Activated CD4-positive, alpha-beta T cell treated with anti-CD3 and anti-CD28 coated beads, Interleukin-2, amount 50 U/mL, for 16 hours (primary cell): Measurements from ENCODE around the gene ABCC3.
"Not testable (repeated sequence)": the region's sequence is repeated elsewhere in the genome, so short reads cannot be mapped to it uniquely, and the experiment has no call there.

Experiments
- DNase-seq: peaks from one replicate; pipeline ENCODE4 v3.0.0-alpha.2; 2020

The ABCC3 gene

DNA sequence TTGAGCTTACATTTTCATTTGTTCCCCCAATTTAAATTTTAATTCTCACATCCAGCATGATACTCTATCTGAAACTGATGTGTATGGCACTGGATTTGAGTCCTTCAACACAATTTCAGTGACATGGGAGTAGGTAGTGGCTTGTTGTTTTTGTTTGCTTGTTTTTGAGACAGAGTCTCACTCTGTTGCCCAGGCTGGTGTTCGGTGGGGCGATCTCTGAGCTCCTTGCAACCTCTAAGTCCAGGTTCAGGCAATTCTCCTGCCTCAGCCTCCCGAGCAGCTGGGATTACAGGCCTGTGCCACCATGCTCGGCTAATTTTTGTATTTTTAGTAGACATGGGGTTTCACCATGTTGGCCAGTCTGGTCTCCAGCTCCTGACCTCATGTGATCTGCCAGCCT is 74.4 kb downstream of the ABCC3 start:
- DNase-seq, result not testable (repeated sequence)

DNA sequence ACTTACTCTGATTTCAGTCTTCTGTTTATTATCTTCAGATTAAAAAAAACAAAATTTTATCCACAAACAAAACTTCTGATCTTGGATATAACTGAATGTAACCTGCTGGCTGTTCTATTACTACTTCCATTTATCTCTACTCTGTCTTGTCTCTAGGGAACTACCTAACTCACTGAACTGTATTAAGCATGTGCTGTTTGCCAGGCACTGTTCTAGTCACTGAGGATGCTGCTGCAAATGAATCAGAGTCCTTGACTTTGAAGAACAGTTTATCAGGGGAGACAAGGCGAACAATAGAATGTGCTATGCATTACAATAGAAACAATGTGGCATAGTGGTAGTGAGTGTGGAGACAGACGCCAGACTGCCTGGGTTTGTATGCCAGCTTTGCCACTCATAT is 75.3 kb downstream of the ABCC3 start:
- no peak for DNase-seq

DNA sequence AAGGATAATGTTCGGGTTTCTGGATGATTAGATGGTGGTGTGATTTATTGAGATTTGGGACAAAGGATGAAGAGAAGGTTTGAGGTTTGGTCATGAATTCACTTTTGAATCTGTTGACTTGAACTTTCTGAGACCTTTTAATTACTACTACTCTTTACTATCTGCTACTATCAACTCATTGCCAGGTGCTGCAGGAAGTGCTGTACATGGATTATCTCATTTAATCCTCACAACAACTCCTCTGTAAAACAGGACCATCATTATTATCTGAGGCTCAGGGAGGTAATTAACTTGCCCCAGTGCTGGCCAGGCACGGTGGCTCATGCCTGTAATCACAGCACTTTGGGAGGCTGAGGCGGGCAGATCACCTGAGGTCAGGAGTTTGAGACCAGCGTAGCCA is 76.0 kb downstream of the ABCC3 start:
- DNase-seq, result no peak

DNA sequence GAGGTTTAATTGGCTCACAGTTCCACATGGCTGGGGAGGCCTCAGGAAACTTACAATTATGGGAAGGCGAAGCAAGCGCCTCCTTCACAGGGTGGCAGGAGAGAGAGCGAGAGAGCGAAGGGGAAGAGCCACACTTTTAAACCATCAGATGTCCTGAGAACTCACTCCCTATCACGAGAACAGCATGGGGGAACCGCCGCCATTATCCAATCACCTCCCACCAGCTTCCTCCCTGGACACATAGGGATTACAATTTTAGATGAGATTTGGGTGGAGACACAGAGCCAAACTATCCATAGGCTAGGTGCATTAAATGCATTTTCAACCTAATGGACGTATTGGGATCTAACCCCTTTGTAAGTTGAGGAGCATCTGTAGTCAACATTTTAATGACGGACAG is 78.0 kb downstream of the ABCC3 start:
- DNase-seq, result no peak

DNA sequence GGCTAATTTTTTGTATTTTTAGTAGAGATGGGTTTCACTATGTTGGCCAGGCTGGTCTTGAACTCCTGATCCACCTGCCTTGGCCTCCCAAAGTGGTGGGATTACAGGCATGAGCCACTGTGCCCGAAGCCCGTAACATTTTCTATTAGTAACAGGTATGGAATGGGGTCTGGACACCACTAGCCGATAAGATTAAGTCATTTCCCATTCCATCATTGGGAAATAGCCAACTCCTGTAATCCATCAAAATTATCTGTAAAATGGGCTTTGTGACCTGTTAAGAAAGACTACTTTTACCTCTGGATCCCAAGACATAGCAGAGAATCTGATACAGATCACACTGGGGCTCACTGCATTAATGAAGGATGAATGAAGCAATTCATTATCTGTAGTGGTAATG is 80.8 kb downstream of the ABCC3 start:
- DNase-seq, result no peak

DNA sequence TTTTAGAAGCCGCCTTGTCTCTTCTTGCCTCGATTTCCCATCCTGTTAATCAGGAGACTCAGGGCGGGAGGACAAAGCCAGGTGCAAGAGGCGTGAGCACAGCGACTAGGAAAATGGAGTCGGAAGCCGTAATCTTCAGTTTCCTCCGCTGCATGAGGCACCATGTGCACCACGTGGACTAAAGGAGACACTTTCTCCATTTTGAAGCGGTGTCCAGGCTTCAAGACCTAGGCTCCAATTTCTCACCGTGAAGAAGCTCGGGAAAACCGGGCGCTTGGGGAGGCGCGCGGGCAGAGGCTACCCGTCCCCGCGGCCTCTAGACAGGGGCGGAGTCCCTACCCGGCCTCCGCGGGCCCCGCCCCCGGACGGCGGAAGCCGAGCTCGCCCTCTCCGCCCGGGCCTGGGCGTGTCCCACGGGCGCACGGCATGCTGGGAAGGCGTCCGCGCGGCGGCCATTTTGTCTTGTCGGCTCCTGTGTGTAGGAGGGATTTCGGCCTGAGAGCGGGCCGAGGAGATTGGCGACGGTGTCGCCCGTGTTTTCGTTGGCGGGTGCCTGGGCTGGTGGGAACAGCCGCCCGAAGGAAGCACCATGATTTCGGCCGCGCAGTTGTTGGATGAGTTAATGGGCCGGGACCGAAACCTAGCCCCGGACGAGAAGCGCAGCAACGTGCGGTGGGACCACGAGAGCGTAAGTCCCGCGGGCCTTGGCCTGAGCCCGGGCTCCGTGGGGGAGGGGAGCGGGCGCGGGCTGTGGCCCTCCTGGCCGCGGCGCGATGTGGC is 84.7 kb downstream of the ABCC3 start, which contains the start of gene LUC7L3:
Gene LUC7L3, plus strand, starts transcription at position 460 of the 780 bp plus-strand sequence. Its CDS starts 130 bp downstream, at position 590.
- peak; percentile 95 for DNase-seq

DNA sequence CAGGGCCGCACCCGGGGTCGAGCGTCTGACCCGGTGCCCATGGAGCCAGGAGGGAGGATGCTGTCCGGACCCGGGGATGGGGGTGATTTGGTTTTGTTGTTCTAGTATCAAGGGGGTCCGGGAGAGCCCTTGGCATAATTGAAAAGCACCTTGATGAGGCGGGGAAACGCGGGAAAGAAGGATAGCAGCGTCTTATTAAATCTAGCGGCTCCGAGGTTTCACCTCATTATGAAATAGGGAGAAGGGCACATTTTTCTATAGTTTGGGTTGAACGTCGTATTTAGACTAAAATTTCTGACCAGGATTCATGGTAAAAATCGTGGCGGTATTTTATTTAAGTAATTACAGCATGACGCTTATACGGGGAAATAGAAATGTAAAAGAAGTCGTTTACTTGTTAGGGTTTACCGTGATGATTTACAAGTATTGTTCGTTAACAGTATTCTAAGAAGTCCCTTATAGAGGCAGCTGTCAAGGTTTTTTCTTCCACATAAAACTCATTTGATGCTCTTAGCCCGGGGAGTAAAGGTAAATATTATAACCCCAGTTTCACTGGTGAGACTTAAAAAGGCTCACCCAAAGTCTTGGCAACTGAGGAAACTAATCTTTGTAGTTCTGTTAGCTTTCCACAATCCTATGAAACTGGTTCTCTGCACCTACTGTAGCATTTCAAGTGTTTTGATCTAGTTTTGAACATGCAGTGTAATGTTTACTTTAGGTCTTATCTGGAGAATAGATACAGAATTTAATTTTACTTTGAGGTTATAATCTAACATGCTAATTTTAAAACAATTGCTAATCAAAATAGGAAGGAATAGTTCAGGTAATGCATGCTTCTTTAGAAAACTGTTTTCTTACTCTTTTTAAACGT is 85.5 kb downstream of the ABCC3 start:
- DNase-seq, result no peak

DNA sequence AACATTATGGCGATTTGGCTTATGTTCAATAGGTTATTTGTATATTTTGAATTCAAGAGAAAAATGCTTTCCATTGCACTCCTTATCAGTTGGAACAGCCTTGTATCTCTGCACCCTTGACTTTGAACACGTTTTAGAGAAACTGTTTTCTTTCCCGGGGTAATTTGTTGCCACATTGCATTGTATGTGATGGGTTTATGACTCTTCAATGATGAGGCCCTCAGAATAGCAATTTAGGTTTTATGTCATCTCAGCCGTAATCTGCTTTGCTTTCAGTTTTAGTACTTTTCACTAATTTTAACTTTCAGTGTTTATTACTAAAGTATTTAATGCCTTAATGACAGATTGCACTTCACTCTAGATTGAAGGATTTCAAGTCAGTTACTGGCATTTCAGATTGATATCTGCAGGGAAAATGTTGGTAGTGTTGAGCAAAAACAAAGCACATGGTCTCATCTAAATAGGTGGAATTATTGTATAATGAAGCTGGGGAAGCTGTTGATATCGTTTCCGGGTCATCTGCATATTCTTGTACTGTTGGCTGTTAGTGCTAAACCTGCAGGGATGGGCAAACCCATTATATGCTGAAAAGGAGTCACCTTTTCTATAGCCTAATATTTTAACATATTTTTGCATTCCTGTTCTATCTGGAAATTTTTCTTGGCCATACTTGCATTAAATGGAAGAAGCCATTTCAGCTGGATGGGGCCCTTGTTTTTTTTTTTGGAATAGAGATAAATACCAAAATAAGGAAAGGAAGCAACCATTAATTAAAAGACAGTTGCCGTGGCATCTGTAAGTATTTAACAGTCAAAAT is 86.7 kb downstream of the ABCC3 start:
- peak; percentile 45 for DNase-seq

DNA sequence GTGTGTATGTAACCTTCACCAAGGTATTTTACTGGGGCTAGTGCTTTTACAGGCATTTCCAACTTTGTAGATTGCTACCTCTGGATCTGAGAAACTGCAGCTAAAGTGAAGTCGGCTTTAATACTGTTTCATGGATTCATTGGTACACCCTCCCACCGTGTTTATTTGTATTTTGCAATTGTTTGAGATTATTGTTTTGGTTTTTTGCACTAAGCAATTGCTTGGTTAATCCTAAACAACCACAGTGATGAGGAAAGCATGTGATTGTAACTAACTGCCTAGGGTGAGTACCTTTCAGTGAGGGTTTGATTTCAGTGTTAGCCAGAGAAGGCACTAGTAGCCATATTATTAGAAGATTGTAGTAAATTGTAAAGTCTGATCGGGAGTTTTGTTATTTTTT is 88.1 kb downstream of the ABCC3 start:
- DNase-seq, result no peak

DNA sequence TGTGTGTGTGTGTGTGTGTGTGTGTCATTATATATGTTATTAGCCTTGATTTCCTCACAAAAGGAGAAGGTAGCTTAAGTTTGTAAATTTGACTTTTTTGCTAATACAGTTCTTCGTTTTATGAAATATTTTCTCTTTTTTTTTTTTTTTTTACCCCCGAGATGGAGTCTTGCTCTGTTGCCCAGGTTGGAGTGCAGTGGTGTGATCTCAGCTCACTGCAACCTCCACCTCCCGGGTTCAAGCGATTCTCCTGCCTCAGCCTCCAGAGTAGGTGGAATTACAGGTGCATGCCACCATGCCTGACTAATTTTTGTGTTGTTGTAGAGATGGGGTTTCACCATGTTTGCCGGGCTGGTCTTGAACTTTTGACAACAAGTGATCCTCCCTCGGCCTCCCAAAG is 89.9 kb downstream of the ABCC3 start:
- not testable (repeated sequence) for DNase-seq

DNA sequence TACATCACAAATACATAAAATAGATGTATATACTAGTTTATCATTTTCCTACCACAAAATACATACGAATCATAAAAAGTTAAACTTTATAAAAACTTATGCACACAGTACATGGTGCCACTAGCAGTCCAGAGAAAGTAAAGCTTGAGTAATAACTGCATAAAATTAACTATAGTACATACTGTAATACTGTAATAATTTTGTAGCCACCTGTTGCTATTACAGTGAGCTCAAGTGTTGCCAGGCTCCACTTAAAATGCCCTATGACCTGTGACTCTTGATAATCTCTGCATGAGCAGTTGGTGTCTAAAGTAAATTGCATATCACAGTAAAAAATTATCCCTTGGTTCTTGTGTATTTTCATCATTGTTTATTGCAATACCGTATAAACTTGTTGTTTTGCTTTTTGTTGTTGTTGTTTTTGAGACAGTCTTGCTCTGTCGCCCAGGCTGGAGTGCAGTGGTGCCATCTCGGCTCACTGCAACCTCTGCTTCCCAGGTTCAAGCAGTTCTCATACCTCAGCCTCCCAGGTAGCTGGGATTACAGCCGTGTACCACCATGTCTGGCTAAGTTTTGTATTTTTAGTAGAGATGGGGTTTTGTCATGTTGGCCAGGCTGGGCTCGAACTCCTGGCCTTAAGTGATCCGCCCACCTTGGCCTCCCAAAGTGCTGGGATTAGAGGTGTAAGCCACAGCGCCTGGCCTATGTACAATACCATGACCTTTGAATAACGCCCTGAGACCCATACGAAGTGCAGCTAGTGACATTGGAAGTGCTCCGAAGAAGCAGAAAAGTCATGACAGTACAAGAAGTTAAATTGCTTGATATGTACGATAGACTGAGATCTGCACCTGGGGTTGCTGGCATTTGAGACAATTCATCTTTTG is 91.3 kb downstream of the ABCC3 start:
- no peak for DNase-seq

DNA sequence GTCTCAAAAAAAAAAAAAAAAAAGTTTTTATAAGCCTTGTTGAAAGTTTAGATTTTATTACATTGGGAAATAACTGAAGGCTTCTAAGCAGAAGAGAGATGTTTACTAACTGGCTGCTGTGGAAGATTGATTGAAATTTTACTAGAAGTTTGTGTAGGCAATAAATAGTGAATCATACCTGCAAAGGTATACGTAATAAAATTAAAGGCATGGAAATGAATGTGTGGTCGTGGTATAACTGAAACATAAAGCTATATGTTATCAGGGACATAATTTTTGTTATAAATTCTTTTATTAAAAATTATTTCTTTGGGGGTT is 93.4 kb downstream of the ABCC3 start:
- no peak for DNase-seq

DNA sequence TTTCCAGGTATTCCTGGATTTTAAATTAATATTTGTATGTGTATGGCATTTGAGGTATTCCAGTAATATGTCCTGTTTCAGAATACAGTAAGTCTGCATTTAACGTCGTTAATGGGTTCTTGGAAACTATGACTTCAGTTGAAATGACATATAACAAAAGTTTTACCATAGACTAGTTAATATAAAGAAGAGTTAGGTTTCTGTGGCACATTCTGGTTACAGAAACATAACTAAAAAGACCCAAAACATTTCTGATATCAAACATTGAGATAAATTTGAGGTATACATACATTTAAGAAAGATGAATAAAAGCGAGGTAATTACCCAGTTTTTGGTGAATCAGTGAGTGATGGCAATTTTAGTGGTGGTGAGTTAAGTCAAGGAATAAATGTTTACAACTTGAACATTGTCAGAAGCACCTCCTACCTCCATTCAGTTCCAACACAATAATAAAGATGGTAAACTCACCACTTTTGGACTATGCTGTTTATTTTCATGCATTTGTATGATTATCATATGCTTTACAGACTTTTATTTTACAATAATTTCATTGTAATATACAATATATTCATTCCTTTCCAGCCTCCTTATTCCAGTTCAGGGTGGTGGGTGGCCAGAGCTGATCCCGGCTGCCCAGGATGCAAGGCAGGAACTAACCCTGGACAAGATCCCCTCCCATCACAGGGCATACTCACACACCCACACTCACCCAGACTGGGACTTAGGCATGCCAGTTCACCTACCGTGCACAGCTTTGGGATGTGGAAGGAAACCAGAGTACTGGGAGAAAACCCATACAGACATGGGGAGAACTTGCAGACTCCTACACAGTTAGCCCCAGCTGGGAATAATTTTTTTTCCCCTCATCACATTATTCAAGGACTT is 94.4 kb downstream of the ABCC3 start:
- peak; percentile 24 for DNase-seq

DNA sequence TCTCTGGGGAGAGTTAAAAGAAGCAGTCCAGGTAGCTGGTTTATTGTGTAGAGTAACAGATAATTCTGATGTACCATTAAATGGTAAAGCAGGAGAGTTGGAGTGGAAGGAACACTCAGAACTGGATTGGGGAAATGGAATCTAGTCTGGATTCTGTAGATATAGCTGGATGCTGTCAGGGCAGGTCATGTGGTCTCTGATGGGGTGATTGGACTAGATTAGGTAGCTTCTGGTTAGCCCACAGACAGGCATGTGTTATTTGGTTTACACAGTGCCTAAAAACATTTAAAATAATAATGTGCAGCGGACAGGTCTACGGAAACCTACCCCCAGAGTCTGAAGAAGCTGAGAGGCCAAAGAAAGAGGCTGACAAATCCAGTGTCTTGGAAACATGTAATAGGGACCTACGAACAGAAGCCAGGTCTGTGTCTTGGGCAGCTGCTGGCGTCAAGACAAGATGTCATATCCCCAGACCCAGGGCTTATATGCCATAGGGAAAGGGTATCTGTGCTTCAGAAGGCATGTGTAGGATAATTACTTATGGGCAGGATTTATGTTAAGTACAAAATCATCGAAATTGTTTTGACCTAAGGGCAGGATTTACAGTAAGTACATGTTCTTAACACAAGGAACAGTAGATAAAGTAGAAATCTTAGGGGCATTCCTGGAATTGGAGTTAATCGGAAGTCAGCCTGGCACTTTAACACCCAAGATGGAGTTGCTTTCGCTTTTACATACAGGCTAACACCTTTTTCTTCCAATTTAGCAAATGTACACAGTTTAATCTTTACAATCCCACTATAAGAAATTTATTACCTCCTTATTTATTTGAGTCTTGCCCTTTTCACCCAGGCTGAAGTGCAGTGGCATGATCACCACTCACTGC is 97.1 kb downstream of the ABCC3 start:
- no peak for DNase-seq

DNA sequence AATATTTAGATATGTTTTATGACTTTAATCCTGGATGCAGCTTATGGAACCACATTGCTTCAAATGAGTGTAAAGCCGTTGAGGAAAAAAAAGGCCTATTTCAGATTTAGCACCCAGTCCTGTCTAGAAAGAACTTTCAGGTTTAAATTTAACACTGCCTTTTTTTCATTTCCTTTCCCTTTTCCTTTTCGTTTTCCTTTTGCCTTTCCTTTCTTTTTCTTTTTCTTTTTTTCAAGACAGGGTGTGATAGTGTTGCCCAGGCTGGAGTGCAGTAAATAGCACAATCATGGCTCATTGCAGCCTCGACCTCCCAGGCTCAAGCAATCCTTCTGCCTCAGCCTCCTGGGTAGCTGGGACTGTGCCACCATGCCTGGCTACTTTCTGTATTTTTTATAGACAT is 100.6 kb downstream of the ABCC3 start:
- no peak for DNase-seq

DNA sequence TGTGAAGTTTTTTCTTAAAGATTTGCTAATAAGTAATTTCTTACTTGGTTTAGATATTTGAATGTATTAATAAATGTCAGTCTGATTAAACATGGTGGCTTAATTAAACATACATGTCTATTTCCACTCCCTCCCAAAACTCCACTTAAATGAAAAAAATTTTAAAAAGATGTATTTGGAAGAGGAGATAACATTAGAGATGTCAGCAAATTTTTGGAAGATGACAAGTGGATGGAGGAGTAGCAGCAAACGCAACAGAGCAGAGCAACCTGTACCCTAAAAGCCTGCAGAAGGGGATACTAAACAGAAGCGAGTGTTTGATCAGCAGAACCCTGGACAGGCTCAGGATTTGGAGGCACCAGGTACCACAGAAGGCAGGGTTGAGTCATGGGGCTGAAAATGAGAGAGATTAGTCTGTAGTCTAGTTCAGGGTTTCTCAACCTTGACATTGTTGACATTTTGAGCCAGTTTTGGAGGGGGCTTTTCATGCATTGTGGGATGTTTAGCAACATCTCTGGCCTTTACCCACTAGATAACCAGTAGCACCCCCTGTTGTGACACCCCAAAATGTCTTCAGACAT is 102.5 kb downstream of the ABCC3 start:
- peak; percentile 22 for DNase-seq

DNA sequence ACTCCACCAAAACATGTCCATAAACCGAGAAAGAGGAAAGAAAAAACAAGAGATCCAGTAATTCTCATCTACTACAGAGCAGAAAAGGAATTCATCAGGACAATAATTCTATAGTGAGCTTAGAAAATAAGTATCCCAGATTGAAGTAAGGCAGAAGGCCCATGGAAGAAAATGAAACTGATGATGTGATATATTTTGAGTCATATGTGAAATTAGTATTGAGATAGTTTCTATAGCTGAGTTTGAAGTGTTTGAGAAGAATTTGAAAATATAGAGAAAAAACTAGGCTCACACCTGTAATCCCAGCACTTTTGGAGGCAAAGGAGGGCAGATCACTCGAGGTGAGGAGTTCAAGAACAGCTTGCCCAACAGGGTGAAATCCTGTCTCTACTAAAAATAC is 104.4 kb downstream of the ABCC3 start:
- no peak for DNase-seq
